NT2/D1 (cell line): ENCODE data around the gene SIN3B.

Source experiments
- SUZ12 ChIP-seq: IDR thresholded peaks from 2 replicates; pipeline ENCODE4 v1.6.1; 2011; ENCODE audit not compliant: insufficient read length, insufficient read depth; ENCODE audit errors: extremely low read depth
- YY1 ChIP-seq: IDR thresholded peaks from 2 replicates; pipeline ENCODE4 v1.6.1; 2011; ENCODE audit not compliant: insufficient read length, insufficient read depth
- ZNF274 ChIP-seq: IDR thresholded peaks from 2 replicates; pipeline ENCODE4 v1.6.1; 2011; ENCODE audit warnings: mild to moderate bottlenecking, low read depth, low read length

DNA sequence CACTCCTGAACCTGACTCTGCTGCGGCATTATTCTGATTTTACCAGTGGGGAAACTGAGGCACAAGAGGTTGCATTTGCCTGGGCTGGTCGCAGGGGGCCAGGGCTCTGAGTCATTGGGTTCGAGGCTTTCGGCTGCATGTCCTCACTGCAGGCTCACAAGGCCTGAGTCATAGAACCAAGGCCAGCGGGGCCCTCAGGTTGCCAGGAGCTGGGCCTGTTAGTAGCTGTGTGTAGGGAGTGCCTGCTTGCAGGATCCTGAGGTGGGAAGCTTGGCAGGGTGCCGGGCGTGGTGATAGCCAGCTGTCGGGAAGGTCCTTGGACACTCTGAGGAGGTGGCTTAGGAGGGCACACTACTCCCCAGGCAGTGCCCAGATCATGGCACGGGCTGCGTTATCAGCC is 38.0 kb downstream of the SIN3B start:
- TF ChIP-seq YY1 = no peak
- TF ChIP-seq ZNF274 = no peak
- no peak for TF ChIP-seq SUZ12
